WI38 (cell line): ENCODE measurements around the gene PIK3CD.
A peak's percentile ranks its signal among the peaks of the same experiment; 100 is the strongest.

Source experiments
- H3K4me3 ChIP-seq: 2 replicates; pipeline ENCODE4 v1.5.1; 2011; ENCODE audit warnings: low read depth, mild to moderate bottlenecking, control low read depth, low read length
- CTCF ChIP-seq: IDR thresholded peaks from 2 replicates; pipeline ENCODE4 v1.5.1; 2012; ENCODE audit warnings: low read depth, mild to moderate bottlenecking, control low read depth, low read length

The PIK3CD gene

GRCh38 chr1:9680828-9681227 lies 29.3 kb downstream of the PIK3CD start:
- no peak for TF ChIP-seq CTCF
- H3K4me3 ChIP-seq: no peak overlapping the region

- TF ChIP-seq CTCF: no peak
- H3K4me3 ChIP-seq: no peak overlapping the region
Measured at GRCh38 chr1:9684801-9685200, 33.3 kb downstream of the PIK3CD start.

- H3K4me3 ChIP-seq: peak overlapping the region; percentile 60
- TF ChIP-seq CTCF: no peak
Measured at GRCh38 chr1:9687120-9687873, 35.8 kb downstream of the PIK3CD start.

GRCh38 chr1:9687874-9688582 lies 36.5 kb downstream of the PIK3CD start:
- H3K4me3 ChIP-seq: peak overlapping the region; percentile 60
- no peak for TF ChIP-seq CTCF

- H3K4me3 ChIP-seq: peak overlapping the region; percentile 60
- no peak for TF ChIP-seq CTCF
Measured at GRCh38 chr1:9688599-9688998, 37.1 kb downstream of the PIK3CD start.

- H3K4me3 ChIP-seq: peak overlapping the region; percentile 63
- no peak for TF ChIP-seq CTCF
Measured at GRCh38 chr1:9689011-9689706, 37.6 kb downstream of the PIK3CD start.

- peak overlapping the region; percentile 63 for H3K4me3 ChIP-seq
- TF ChIP-seq CTCF: no peak
Measured at GRCh38 chr1:9689971-9690381, 38.4 kb downstream of the PIK3CD start.
